Keratinocyte (primary cell): ENCODE measurements around the gene NFAM1. TPM values are rescaled to one million over a fixed set of nuclear protein-coding genes. Genes with fewer than 3 reads are reported as not detected.

Source experiments
- DNase-seq: peaks from one replicate; pipeline ENCODE4 v3.0.0-alpha.2; 2011; ENCODE audit warnings: low read depth, missing footprints, low spot score
- FAIRE-seq: peaks from 2 replicates; lab custom pipeline; 2011; peaks lifted over from hg19 to GRCh38; lab: Jason Lieb, UNC
- H2AFZ ChIP-seq: 2 replicates; pipeline ENCODE4 v1.6.0; 2012; ENCODE audit warnings: low read length, control low read depth, inconsistent platforms; ENCODE audit not compliant: control insufficient read depth
- H3K27ac ChIP-seq: 2 replicates; pipeline ENCODE4 v1.5.1; 2011; ENCODE audit warnings: low read length; ENCODE audit not compliant: control insufficient read depth, insufficient read depth
- H3K27me3 ChIP-seq: 3 replicates; pipeline ENCODE4 v1.6.0; 2011; ENCODE audit warnings: low read length; ENCODE audit not compliant: control insufficient read depth, insufficient read depth; ENCODE audit errors: extremely low read depth
- H3K36me3 ChIP-seq, 2 experiments: 2 replicates in 1 of 2; 3 replicates in 1 of 2; pipeline ENCODE4 v1.5.1; 2011; ENCODE audit warnings: low read length in 2 of 2, mild to moderate bottlenecking in 1 of 2; ENCODE audit not compliant: control insufficient read depth in 2 of 2, insufficient read depth in 2 of 2; ENCODE audit errors: extremely low read depth in 1 of 2
- H3K4me1 ChIP-seq: 3 replicates; pipeline ENCODE4 v1.5.1; 2011; ENCODE audit warnings: low read length; ENCODE audit not compliant: control insufficient read depth, insufficient read depth; ENCODE audit errors: extremely low read depth
- H3K4me2 ChIP-seq: 3 replicates; pipeline ENCODE4 v1.6.0; 2011; ENCODE audit warnings: low read depth, low read length; ENCODE audit not compliant: control insufficient read depth, insufficient read depth; ENCODE audit errors: extremely low read depth
- H3K4me3 ChIP-seq, 3 experiments: fragments of 200-600 bp in 1 of 3; sonication (generic) in 1 of 3; 2 replicates in 2 of 3; 3 replicates in 1 of 3; pipeline ENCODE4 v1.5.1; 2011 to 2016; ENCODE audit warnings: low read length in 3 of 3, mild to moderate bottlenecking in 3 of 3, control low read depth in 2 of 3, inconsistent platforms in 1 of 3, low read depth in 1 of 3, mixed read lengths in 1 of 3, mixed run types in 1 of 3, moderate library complexity in 1 of 3; ENCODE audit not compliant: control insufficient read depth in 2 of 3, insufficient read depth in 2 of 3; ENCODE audit errors: extremely low read depth in 1 of 3
- H3K79me2 ChIP-seq: 2 replicates; pipeline ENCODE4 v1.6.0; 2012; ENCODE audit warnings: low read length; ENCODE audit not compliant: control insufficient read depth, insufficient read depth
- H3K9ac ChIP-seq: 3 replicates; pipeline ENCODE4 v1.6.0; 2011; ENCODE audit warnings: low read length; ENCODE audit not compliant: control insufficient read depth, insufficient read depth; ENCODE audit errors: extremely low read depth
- H3K9me1 ChIP-seq: 3 replicates; pipeline ENCODE4 v1.6.0; 2011; ENCODE audit warnings: low read length; ENCODE audit not compliant: control insufficient read depth, insufficient read depth; ENCODE audit errors: extremely low read depth
- H3K9me3 ChIP-seq: 2 replicates; pipeline ENCODE4 v1.5.1; 2012; ENCODE audit warnings: low read depth, low read length; ENCODE audit not compliant: control insufficient read depth
- H4K20me1 ChIP-seq: 3 replicates; pipeline ENCODE4 v1.6.0; 2011; ENCODE audit warnings: low read length; ENCODE audit not compliant: control insufficient read depth, insufficient read depth; ENCODE audit errors: extremely low read depth
- CTCF ChIP-seq, 3 experiments: IDR thresholded peaks in 1 of 3; conservative IDR thresholded peaks in 1 of 3; optimal IDR thresholded peaks in 1 of 3; 2 replicates in 2 of 3; 3 replicates in 1 of 3; pipeline versions ENCODE3 to v1.5.1; 2011; ENCODE audit warnings: low read length in 3 of 3, mild to moderate bottlenecking in 3 of 3, moderate library complexity in 2 of 3, control low read depth in 1 of 3, inconsistent platforms in 1 of 3; ENCODE audit not compliant: insufficient read depth in 2 of 3; ENCODE audit errors: extremely low read depth in 1 of 3
- EZH2 ChIP-seq: IDR thresholded peaks from one replicate; pipeline ENCODE4 v1.6.1; 2012; ENCODE audit warnings: inconsistent platforms, mild to moderate bottlenecking, low read length, moderate library complexity
- dilution Hi-C: fragments of 300-500 bp; cut with MboI; formaldehyde crosslinking; loops from one replicate; pipeline ENCODE4 v1.7.0; 2020; ENCODE audit warnings: low sequenced_read_pairs; ENCODE audit not compliant: extremely low pct_ligation_motif_present
- polyA plus RNA-seq, 5 experiments: library from polyadenylated mRNA; depleted of rRNA in 3 of 5; stranded (reverse) in 3 of 5; stranded (forward) in 1 of 5; unstranded in 1 of 5; fragments of >200 nt; gene quantifications; 1 replicate in 1 of 5; 2 replicates in 3 of 5; 3 replicates in 1 of 5; pipeline versions ENCODE4 v1.2.1 to v1.2.3, GENCODE V29; 2011 to 2012; ENCODE audit warnings: missing spikeins in 2 of 5, low read depth in 1 of 5, low replicate concordance in 1 of 5

NFAM1 gene
- polyA plus RNA-seq, 1 donor (not counting 4 experiments of a cell fraction or from before 2014, with no cell fraction given) = not detected

- FAIRE-seq = no peak
- no peak for DNase-seq
- Histone ChIP-seq H3K4me2 (no peak overlapping the region), H3K27ac (no peak overlapping the region), H4K20me1 (no peaks in the 10 kb centered on the region), H3K9ac (no peak overlapping the region), H3K4me1 (no peaks in the 10 kb centered on the region), H3K27me3 (peaks cover 27% of the 10 kb centered on the region), H2AFZ (no peak overlapping the region), H3K4me3 (no peak overlapping the region), H3K36me3 (no peaks in the 10 kb centered on the region), H3K79me2 (no peaks in the 10 kb centered on the region), H3K9me3 (no peaks in the 10 kb centered on the region), H3K9me1 (no peaks in the 10 kb centered on the region)
- no peak for TF ChIP-seq EZH2
- no peak for TF ChIP-seq CTCF (optimal IDR thresholded peaks at IDR 0.05 in 1 of 3, IDR thresholded peaks at IDR 0.05 in 1 of 3, conservative IDR thresholded peaks at IDR 0.05 in 1 of 3; ENCODE audit: extremely low read depth in 1 of 3, insufficient read depth in 2 of 3, low read length in 3 of 3)
- dilution Hi-C loops = no loop called here
Measured at GRCh38 chr22:42461511-42461910, 29.3 kb upstream of the NFAM1 start.

- Histone ChIP-seq H4K20me1 (no peaks in the 10 kb centered on the region), H3K4me2 (no peak overlapping the region), H3K4me3 (no peak overlapping the region), H3K9ac (no peak overlapping the region), H3K79me2 (no peaks in the 10 kb centered on the region), H3K4me1 (no peaks in the 10 kb centered on the region), H2AFZ (no peak overlapping the region), H3K27me3 (peaks cover 27% of the 10 kb centered on the region), H3K9me1 (no peaks in the 10 kb centered on the region), H3K9me3 (no peaks in the 10 kb centered on the region), H3K36me3 (no peaks in the 10 kb centered on the region), H3K27ac (no peak overlapping the region)
- DNase-seq (no peak), FAIRE-seq (no peak)
- TF ChIP-seq EZH2 (no peak), CTCF (optimal IDR thresholded peaks at IDR 0.05 in 1 of 3, IDR thresholded peaks at IDR 0.05 in 1 of 3, conservative IDR thresholded peaks at IDR 0.05 in 1 of 3; ENCODE audit: extremely low read depth in 1 of 3, insufficient read depth in 2 of 3, low read length in 3 of 3) (no peak)
- dilution Hi-C loops = no loop called here
Measured at GRCh38 chr22:42459287-42460063, 27.3 kb upstream of the NFAM1 start.
